Measurements from ENCODE around the gene FADD. TPM values are rescaled to one million over a fixed set of nuclear protein-coding genes. Genes with fewer than 3 reads are reported as not detected.

The FADD gene, protein sequence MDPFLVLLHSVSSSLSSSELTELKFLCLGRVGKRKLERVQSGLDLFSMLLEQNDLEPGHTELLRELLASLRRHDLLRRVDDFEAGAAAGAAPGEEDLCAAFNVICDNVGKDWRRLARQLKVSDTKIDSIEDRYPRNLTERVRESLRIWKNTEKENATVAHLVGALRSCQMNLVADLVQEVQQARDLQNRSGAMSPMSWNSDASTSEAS
- total RNA-seq: 10 to 100 TPM; 24.7 to 27.6 TPM
- 10 to 100 TPM; 13.9 to 30.9 TPM for polyA plus RNA-seq
- long read RNA-seq, donor 1, transcript FADD-201 (2 exons, 1,841 nt): major isoform, 18 of 55 reads
- long read RNA-seq, donor 1, partial matches to known transcripts: 37 of 55 reads
- long read RNA-seq, donor 1, other reads (novel, unspliced or antisense): 0 of 55 reads
- long read RNA-seq, donor 2, transcript FADD-201 (2 exons, 1,841 nt): major isoform, 5 of 5 reads
- long read RNA-seq, donor 2, partial matches to known transcripts: 0 of 5 reads
- long read RNA-seq, donor 2, other reads (novel, unspliced or antisense): 0 of 5 reads
- long read RNA-seq, donor 3, transcript FADD-201 (2 exons, 1,841 nt): major isoform, 11 of 11 reads
- long read RNA-seq, donor 3, partial matches to known transcripts: 0 of 11 reads
- long read RNA-seq, donor 3, other reads (novel, unspliced or antisense): 0 of 11 reads
- long read RNA-seq, donor 4, transcript FADD-201 (2 exons, 1,841 nt): major isoform, 13 of 13 reads
- long read RNA-seq, donor 4, partial matches to known transcripts: 0 of 13 reads
- long read RNA-seq, donor 4, other reads (novel, unspliced or antisense): 0 of 13 reads
- long read RNA-seq, donor 5, transcript FADD-201 (2 exons, 1,841 nt): major isoform, 16 of 16 reads
- long read RNA-seq, donor 5, partial matches to known transcripts: 0 of 16 reads
- long read RNA-seq, donor 5, other reads (novel, unspliced or antisense): 0 of 16 reads

DNA sequence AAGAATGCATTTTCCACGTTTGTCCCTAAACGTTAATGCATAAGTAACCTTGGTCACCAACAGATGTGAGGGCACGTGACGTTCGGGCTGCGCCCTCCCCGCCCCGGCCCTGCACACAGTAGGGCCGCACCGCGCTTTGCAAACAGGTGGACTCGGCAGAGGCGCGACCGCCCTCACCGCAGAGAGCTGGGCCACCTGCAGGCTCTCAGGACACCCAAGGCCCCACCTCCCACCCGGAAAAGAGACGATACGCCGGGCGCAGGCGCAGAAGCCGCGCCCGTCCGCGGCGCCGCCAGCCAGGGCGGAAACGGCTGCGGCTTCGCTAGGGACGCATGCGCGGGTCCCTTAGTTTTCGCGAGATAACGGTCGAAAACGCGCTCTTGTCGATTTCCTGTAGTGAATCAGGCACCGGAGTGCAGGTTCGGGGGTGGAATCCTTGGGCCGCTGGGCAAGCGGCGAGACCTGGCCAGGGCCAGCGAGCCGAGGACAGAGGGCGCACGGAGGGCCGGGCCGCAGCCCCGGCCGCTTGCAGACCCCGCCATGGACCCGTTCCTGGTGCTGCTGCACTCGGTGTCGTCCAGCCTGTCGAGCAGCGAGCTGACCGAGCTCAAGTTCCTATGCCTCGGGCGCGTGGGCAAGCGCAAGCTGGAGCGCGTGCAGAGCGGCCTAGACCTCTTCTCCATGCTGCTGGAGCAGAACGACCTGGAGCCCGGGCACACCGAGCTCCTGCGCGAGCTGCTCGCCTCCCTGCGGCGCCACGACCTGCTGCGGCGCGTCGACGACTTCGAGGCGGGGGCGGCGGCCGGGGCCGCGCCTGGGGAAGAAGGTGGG lies at the start of gene FADD:
TSS of gene FADD (plus strand) at position 377 of the 831 bp plus-strand sequence. CDS start at position 541, 164 bp downstream.
- ATAC-seq (ENCODE audit: insufficient read depth, low FRiP score) (peak; percentile 85), DNase-seq (peak; percentile 93 to 96 (median 96))
- H3K9ac ChIP-seq (ENCODE audit: insufficient read depth in 1 of 2, low read length in 2 of 2): peak within 1 kb of the TSS; percentile 56 to 94
- TF ChIP-seq, protein P1, sequence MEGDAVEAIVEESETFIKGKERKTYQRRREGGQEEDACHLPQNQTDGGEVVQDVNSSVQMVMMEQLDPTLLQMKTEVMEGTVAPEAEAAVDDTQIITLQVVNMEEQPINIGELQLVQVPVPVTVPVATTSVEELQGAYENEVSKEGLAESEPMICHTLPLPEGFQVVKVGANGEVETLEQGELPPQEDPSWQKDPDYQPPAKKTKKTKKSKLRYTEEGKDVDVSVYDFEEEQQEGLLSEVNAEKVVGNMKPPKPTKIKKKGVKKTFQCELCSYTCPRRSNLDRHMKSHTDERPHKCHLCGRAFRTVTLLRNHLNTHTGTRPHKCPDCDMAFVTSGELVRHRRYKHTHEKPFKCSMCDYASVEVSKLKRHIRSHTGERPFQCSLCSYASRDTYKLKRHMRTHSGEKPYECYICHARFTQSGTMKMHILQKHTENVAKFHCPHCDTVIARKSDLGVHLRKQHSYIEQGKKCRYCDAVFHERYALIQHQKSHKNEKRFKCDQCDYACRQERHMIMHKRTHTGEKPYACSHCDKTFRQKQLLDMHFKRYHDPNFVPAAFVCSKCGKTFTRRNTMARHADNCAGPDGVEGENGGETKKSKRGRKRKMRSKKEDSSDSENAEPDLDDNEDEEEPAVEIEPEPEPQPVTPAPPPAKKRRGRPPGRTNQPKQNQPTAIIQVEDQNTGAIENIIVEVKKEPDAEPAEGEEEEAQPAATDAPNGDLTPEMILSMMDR (IDR thresholded peaks at IDR 0.05; ENCODE audit: control extremely low read depth, extremely low read depth): no peak
- no peaks in the 10 kb centered on the region for H3K27me3 ChIP-seq (ENCODE audit: control insufficient read depth in 3 of 3, insufficient read depth in 3 of 3, low read length in 2 of 3)
- H3K4me1 ChIP-seq (ENCODE audit: control insufficient read depth in 5 of 5, insufficient read depth in 5 of 5, low read length in 5 of 5): peaks cover 0 to 13% (median 10%) of the 10 kb centered on the region in 5 donors
- H3K9me3 ChIP-seq (ENCODE audit: control insufficient read depth in 4 of 4, insufficient read depth in 3 of 4, low read length in 3 of 4): no peaks in the 10 kb centered on the region
- peak within 1 kb of the TSS; percentile 92 to 94 for H3K27ac ChIP-seq (ENCODE audit: low read depth in 1 of 2, low read length in 1 of 2)
- WGBS, 2 donors: 0% methylated on average over 85 to 91 of the region's 91 CpGs
- H3K36me3 ChIP-seq (ENCODE audit: control insufficient read depth in 4 of 4, insufficient read depth in 4 of 4, low read length in 4 of 4): peaks cover 0 to 22% (median 10%) of the 10 kb centered on the region in 4 donors
- H3K4me3 ChIP-seq: peak within 1 kb of the TSS; percentile 71

DNA sequence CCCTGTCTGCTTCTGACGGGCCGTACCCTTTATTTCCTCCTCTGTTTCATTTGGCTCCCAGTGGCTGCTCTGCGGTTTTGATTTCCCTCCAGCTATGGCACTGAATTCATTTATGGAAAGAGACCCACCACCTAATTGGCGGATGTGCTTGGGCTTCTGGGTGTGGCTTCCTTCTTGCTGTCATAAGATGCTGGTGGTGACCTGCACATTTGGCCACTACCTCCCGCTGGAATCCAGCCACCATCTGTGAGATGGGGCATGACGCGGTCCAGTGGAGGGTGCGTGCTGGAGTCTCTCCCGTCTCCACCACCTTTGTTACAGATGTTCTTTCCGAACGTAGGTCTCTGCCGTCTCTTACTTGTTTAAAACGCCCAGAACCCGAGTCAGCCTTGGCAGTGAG lies 47.7 kb upstream of the FADD start:
- Histone ChIP-seq H3K4me1 (ENCODE audit: control insufficient read depth in 5 of 5, insufficient read depth in 5 of 5, low read length in 5 of 5) (no peaks in the 10 kb centered on the region), H3K36me3 (ENCODE audit: control insufficient read depth in 4 of 4, insufficient read depth in 4 of 4, low read length in 4 of 4) (no peaks in the 10 kb centered on the region), H3K27me3 (ENCODE audit: control insufficient read depth in 3 of 3, insufficient read depth in 3 of 3, low read length in 2 of 3) (no peaks in the 10 kb centered on the region), H3K4me3 (no peak overlapping the region), H3K9me3 (ENCODE audit: control insufficient read depth in 4 of 4, insufficient read depth in 3 of 4, low read length in 3 of 4) (peaks cover 0 to 5% (median 0%) of the 10 kb centered on the region in 4 donors), H3K9ac (ENCODE audit: insufficient read depth in 1 of 2, low read length in 2 of 2) (no peak overlapping the region), H3K27ac (ENCODE audit: low read depth in 1 of 2, low read length in 1 of 2) (no peak overlapping the region)
- 81 to 92% methylated on average over 14 of the region's 14 CpGs for WGBS, 2 donors
- no peak for DNase-seq
- TF ChIP-seq, protein P1 (IDR thresholded peaks at IDR 0.05; ENCODE audit: control extremely low read depth, extremely low read depth): no peak
- ATAC-seq (ENCODE audit: insufficient read depth, low FRiP score): no peak

DNA sequence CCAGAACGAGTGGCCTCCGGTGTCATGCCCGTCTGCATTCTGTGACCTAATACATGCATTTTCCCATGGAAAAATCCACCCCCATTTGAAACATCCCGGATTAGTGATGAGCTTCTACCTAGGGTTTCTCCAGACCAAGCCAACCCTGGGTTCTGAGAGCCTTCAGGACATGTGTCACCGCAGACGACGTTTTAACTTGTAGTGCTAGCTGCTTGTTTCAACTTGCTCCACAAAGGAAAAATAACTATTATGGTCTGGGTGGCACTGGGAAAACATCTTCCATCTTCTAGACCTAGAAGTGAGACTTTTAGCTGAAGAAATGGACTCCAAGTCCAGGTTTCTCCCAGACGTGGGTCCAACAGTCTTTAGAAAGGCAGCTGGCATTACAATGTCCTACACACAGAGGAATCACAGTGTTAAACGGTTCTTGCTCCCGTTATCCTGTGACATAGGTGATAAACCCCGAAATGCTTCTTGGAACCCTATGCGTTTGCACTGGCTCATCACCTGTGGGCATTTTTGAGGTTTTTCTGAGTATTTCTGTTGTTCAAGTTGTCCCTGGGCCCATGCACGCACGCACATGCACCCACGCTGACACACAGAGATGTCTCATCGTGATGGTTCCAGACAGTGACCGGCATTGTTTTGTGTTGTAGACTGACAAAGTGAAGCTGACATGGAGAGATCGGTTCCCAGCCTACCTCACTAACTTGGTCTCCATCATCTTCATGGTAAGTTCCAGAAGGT lies 46.6 kb upstream of the FADD start:
- no peak overlapping the region for H3K4me3 ChIP-seq
- WGBS, 2 donors: 87 to 88% methylated on average over 18 of the region's 18 CpGs
- no peak overlapping the region for H3K9ac ChIP-seq (ENCODE audit: insufficient read depth in 1 of 2, low read length in 2 of 2)
- H3K4me1 ChIP-seq (ENCODE audit: control insufficient read depth in 5 of 5, insufficient read depth in 5 of 5, low read length in 5 of 5): no peaks in the 10 kb centered on the region
- H3K27me3 ChIP-seq (ENCODE audit: control insufficient read depth in 3 of 3, insufficient read depth in 3 of 3, low read length in 2 of 3): no peaks in the 10 kb centered on the region
- DNase-seq (no peak), ATAC-seq (ENCODE audit: insufficient read depth, low FRiP score) (no peak)
- TF ChIP-seq, protein P1 (IDR thresholded peaks at IDR 0.05; ENCODE audit: control extremely low read depth, extremely low read depth): no peak
- no peaks in the 10 kb centered on the region for H3K36me3 ChIP-seq (ENCODE audit: control insufficient read depth in 4 of 4, insufficient read depth in 4 of 4, low read length in 4 of 4)
- H3K27ac ChIP-seq (ENCODE audit: low read depth in 1 of 2, low read length in 1 of 2): no peak overlapping the region
- H3K9me3 ChIP-seq (ENCODE audit: control insufficient read depth in 4 of 4, insufficient read depth in 3 of 4, low read length in 3 of 4): peaks cover 0 to 5% (median 0%) of the 10 kb centered on the region in 4 donors

Data from lung (tissue), 16 donors.